Glutamatergic neuron (in vitro differentiated cells): ENCODE measurements around the gene ATP8A2. TPM values are rescaled to one million over a fixed set of nuclear protein-coding genes. Genes with fewer than 3 reads are reported as not detected.
A peak's percentile ranks its signal among the peaks of the same experiment; 100 is the strongest.

Experiments
- DNase-seq: peaks from one replicate; pipeline ENCODE4 v3.0.0; 2022
- H3K27ac Mint-ChIP-seq: one replicate; pipeline ENCODE4 v1.8.0; 2020; ENCODE audit warnings: mild to moderate bottlenecking, mixed read lengths, inconsistent platforms; ENCODE audit not compliant: unreplicated experiment
- H3K27me3 Mint-ChIP-seq: one replicate; pipeline ENCODE4 v1.8.0; 2020; ENCODE audit warnings: mild to moderate bottlenecking, moderate library complexity, mixed read lengths, inconsistent platforms; ENCODE audit not compliant: unreplicated experiment
- H3K36me3 Mint-ChIP-seq: one replicate; pipeline ENCODE4 v1.8.0; 2020; ENCODE audit warnings: mild to moderate bottlenecking, mixed read lengths, inconsistent platforms; ENCODE audit not compliant: unreplicated experiment
- H3K4me1 Mint-ChIP-seq: one replicate; pipeline ENCODE4 v1.8.0; 2020; ENCODE audit warnings: mild to moderate bottlenecking, low read depth, mixed read lengths, inconsistent platforms; ENCODE audit not compliant: unreplicated experiment
- H3K4me3 Mint-ChIP-seq: one replicate; pipeline ENCODE4 v1.8.0; 2020; ENCODE audit warnings: mild to moderate bottlenecking, mixed read lengths, inconsistent platforms; ENCODE audit not compliant: unreplicated experiment
- H3K9me3 Mint-ChIP-seq: one replicate; pipeline ENCODE4 v1.8.0; 2020; ENCODE audit warnings: mild to moderate bottlenecking, moderate library complexity, mixed read lengths, inconsistent platforms; ENCODE audit not compliant: unreplicated experiment
- CTCF ChIP-seq: fragments of 200-600 bp; sonication (generic); IDR thresholded peaks from one replicate; pipeline ENCODE4 v1.5.0; 2021; ENCODE audit not compliant: partially characterized antibody, unreplicated experiment
- total RNA-seq: library from RNA; stranded (reverse); fragmentation: NEBNext Ultra II Directional; extraction: Animal tissue kit (Norgen Biotek cat#: 25700); gene quantifications from one replicate; pipeline ENCODE4 v1.2.1, GENCODE V29; 2021; ENCODE audit not compliant: unreplicated experiment

ATP8A2 gene
- total RNA-seq, 1 donor from 2014 or later, result 70.1 TPM

GRCh38 chr13:25899952-25900351 is 528.2 kb downstream of the ATP8A2 start:
- Mint-ChIP-seq H3K27ac (peak overlapping the region; percentile 15), H3K27me3 (peaks cover 4% of the 10 kb centered on the region), H3K36me3 (peaks cover 28% of the 10 kb centered on the region), H3K9me3 (peaks cover 15% of the 10 kb centered on the region), H3K4me3 (no peak overlapping the region), H3K4me1 (no peaks in the 10 kb centered on the region)
- DNase-seq, result no peak
- TF ChIP-seq CTCF, result no peak

DNA sequence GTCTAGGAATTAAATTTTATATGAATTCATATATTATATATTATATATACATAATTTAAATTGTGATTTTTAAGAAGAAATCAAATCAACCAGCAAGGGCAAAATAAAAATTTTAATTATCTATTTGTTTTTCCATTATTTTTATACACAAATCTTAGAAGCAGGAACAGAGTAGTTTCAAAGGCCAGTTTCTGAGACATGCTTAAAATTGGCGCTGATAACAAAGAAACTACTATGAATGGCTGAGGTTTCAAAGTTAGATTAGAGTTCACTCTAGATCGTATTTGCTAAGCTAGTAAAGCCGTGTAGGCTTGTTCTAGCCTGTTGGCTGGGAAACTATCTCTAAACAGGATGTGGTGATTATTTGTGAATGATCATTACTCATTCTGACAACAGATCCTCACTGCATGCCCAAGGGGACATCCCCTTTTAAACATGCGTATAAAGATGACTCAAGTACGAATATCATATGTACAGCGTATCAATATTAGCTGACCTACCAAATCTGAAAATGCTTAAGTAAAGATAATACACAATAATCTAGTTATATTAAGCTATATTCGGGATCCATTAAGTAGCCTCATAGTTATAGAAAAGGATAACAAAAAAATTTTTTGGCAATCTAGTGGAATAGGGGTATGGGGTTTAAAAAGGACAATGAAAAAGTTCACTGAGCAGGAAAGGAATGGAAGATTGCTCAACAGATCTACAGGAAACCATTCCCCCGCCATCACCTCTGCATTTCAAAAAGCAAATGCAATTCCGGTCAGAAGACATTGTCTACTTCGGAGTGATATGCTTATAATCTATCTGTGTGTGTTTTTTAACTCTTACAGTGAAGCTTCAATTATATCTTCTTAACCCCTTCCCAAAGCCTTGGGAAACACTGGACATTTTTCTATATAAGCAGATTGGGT is 529.9 kb downstream of the ATP8A2 start:
- H3K4me3 Mint-ChIP-seq, result no peak overlapping the region
- peaks cover 24% of the 10 kb centered on the region for H3K36me3 Mint-ChIP-seq
- no peaks in the 10 kb centered on the region for H3K4me1 Mint-ChIP-seq
- peaks cover 15% of the 10 kb centered on the region for H3K9me3 Mint-ChIP-seq
- no peak overlapping the region for H3K27ac Mint-ChIP-seq
- peaks cover 2% of the 10 kb centered on the region for H3K27me3 Mint-ChIP-seq
- TF ChIP-seq CTCF, result no peak
- DNase-seq, result no peak

- H3K27me3 Mint-ChIP-seq, result peaks cover 2% of the 10 kb centered on the region
- H3K4me3 Mint-ChIP-seq, result no peak overlapping the region
- peaks cover 13% of the 10 kb centered on the region for H3K9me3 Mint-ChIP-seq
- H3K36me3 Mint-ChIP-seq, result peaks cover 21% of the 10 kb centered on the region
- no peak for TF ChIP-seq CTCF
- no peaks in the 10 kb centered on the region for H3K4me1 Mint-ChIP-seq
- no peak for DNase-seq
- H3K27ac Mint-ChIP-seq, result no peak overlapping the region
These were observed 530.7 kb downstream of the ATP8A2 start for GRCh38 chr13:25902455-25902854.

- H3K36me3 Mint-ChIP-seq, result peaks cover 17% of the 10 kb centered on the region
- H3K4me1 Mint-ChIP-seq, result no peaks in the 10 kb centered on the region
- H3K9me3 Mint-ChIP-seq, result peaks cover 8% of the 10 kb centered on the region
- H3K27me3 Mint-ChIP-seq, result peaks cover 2% of the 10 kb centered on the region
- no peak for TF ChIP-seq CTCF
- no peak overlapping the region for H3K4me3 Mint-ChIP-seq
- DNase-seq, result no peak
- H3K27ac Mint-ChIP-seq, result no peak overlapping the region
These were observed 531.1 kb downstream of the ATP8A2 start for GRCh38 chr13:25902891-25903341.

- no peak overlapping the region for H3K27ac Mint-ChIP-seq
- no peak overlapping the region for H3K4me3 Mint-ChIP-seq
- peaks cover 6% of the 10 kb centered on the region for H3K4me1 Mint-ChIP-seq
- H3K27me3 Mint-ChIP-seq, result peaks cover 2% of the 10 kb centered on the region
- DNase-seq, result no peak
- H3K9me3 Mint-ChIP-seq, result peaks cover 2% of the 10 kb centered on the region
- H3K36me3 Mint-ChIP-seq, result peaks cover 5% of the 10 kb centered on the region
- TF ChIP-seq CTCF, result no peak
These were observed 533.1 kb downstream of the ATP8A2 start for GRCh38 chr13:25904830-25905229.
